ENCODE measurements around the gene VENTX.

The VENTX gene

GRCh38 chr10:133198206-133198605 lies 39.4 kb upstream of the VENTX start:
- Mint-ChIP-seq H3K4me3 (no peak overlapping the region), H3K9me3 (no peaks in the 10 kb centered on the region), H3K27me3 (peaks cover 0 to 15% of the 10 kb centered on the region in 2 donors), H3K4me1 (ENCODE audit: low read depth in 2 of 2) (no peaks in the 10 kb centered on the region), H3K27ac (no peak overlapping the region), H3K36me3 (ENCODE audit: insufficient read depth) (no peaks in the 10 kb centered on the region)
- ATAC-seq (replicated peaks) = no peak
- DNase-seq = no peak

GRCh38 chr10:133198621-133199487 lies 38.8 kb upstream of the VENTX start:
- Mint-ChIP-seq H3K4me1 (ENCODE audit: low read depth in 2 of 2) (no peaks in the 10 kb centered on the region), H3K36me3 (ENCODE audit: insufficient read depth) (no peaks in the 10 kb centered on the region), H3K9me3 (no peaks in the 10 kb centered on the region), H3K27me3 (peaks cover 0 to 15% of the 10 kb centered on the region in 2 donors), H3K4me3 (no peak overlapping the region), H3K27ac (no peak overlapping the region)
- DNase-seq (no peak), ATAC-seq (replicated peaks) (no peak)

- DNase-seq (no peak), ATAC-seq (replicated peaks) (no peak)
- Mint-ChIP-seq H3K27me3 (peaks cover 0 to 15% of the 10 kb centered on the region in 2 donors), H3K4me3 (no peak overlapping the region), H3K36me3 (ENCODE audit: insufficient read depth) (no peaks in the 10 kb centered on the region), H3K27ac (no peak overlapping the region), H3K9me3 (no peaks in the 10 kb centered on the region), H3K4me1 (ENCODE audit: low read depth in 2 of 2) (no peaks in the 10 kb centered on the region)
Observed at GRCh38 chr10:133199488-133199885, 38.2 kb upstream of the VENTX start.

GRCh38 chr10:133199992-133200611 lies 37.6 kb upstream of the VENTX start:
- H3K4me1 Mint-ChIP-seq (ENCODE audit: low read depth in 2 of 2) = no peaks in the 10 kb centered on the region
- no peak overlapping the region for H3K4me3 Mint-ChIP-seq
- DNase-seq (no peak), ATAC-seq (replicated peaks) (no peak)
- H3K9me3 Mint-ChIP-seq = no peaks in the 10 kb centered on the region
- H3K27ac Mint-ChIP-seq = no peak overlapping the region
- H3K27me3 Mint-ChIP-seq = peaks cover 0 to 15% of the 10 kb centered on the region in 2 donors
- H3K36me3 Mint-ChIP-seq (ENCODE audit: insufficient read depth) = no peaks in the 10 kb centered on the region

- ATAC-seq (replicated peaks) = no peak
- no peaks in the 10 kb centered on the region for H3K4me1 Mint-ChIP-seq (ENCODE audit: low read depth in 2 of 2)
- no peak overlapping the region for H3K4me3 Mint-ChIP-seq
- no peaks in the 10 kb centered on the region for H3K36me3 Mint-ChIP-seq (ENCODE audit: insufficient read depth)
- H3K27ac Mint-ChIP-seq = no peak overlapping the region
- H3K27me3 Mint-ChIP-seq = peaks cover 0 to 15% of the 10 kb centered on the region in 2 donors
- DNase-seq = no peak
- no peaks in the 10 kb centered on the region for H3K9me3 Mint-ChIP-seq
Observed at GRCh38 chr10:133200621-133201031, 37.0 kb upstream of the VENTX start.

GRCh38 chr10:133201151-133201947 lies 36.3 kb upstream of the VENTX start:
- DNase-seq (no peak), ATAC-seq (replicated peaks) (no peak)
- Mint-ChIP-seq H3K4me3 (no peak overlapping the region), H3K27me3 (peaks cover 0 to 11% of the 10 kb centered on the region in 2 donors), H3K9me3 (no peaks in the 10 kb centered on the region), H3K27ac (no peak overlapping the region), H3K4me1 (ENCODE audit: low read depth in 2 of 2) (no peaks in the 10 kb centered on the region), H3K36me3 (ENCODE audit: insufficient read depth) (no peaks in the 10 kb centered on the region)

- no peaks in the 10 kb centered on the region for H3K4me1 Mint-ChIP-seq (ENCODE audit: low read depth in 2 of 2)
- DNase-seq (no peak), ATAC-seq (replicated peaks) (no peak)
- no peak overlapping the region for H3K4me3 Mint-ChIP-seq
- H3K9me3 Mint-ChIP-seq = no peaks in the 10 kb centered on the region
- no peaks in the 10 kb centered on the region for H3K36me3 Mint-ChIP-seq (ENCODE audit: insufficient read depth)
- H3K27me3 Mint-ChIP-seq = peaks cover 0 to 7% of the 10 kb centered on the region in 2 donors
- no peak overlapping the region for H3K27ac Mint-ChIP-seq
Observed at GRCh38 chr10:133201948-133202725, 35.5 kb upstream of the VENTX start.

GRCh38 chr10:133202778-133203651 lies 34.6 kb upstream of the VENTX start:
- H3K27ac Mint-ChIP-seq = no peak overlapping the region
- H3K27me3 Mint-ChIP-seq = peaks cover 0 to 7% of the 10 kb centered on the region in 2 donors
- ATAC-seq (replicated peaks) (no peak), DNase-seq (no peak)
- H3K4me3 Mint-ChIP-seq = no peak overlapping the region
- H3K36me3 Mint-ChIP-seq (ENCODE audit: insufficient read depth) = no peaks in the 10 kb centered on the region
- H3K9me3 Mint-ChIP-seq = no peaks in the 10 kb centered on the region
- no peaks in the 10 kb centered on the region for H3K4me1 Mint-ChIP-seq (ENCODE audit: low read depth in 2 of 2)

- DNase-seq (no peak), ATAC-seq (replicated peaks) (no peak)
- Mint-ChIP-seq H3K36me3 (ENCODE audit: insufficient read depth) (no peaks in the 10 kb centered on the region), H3K27me3 (peaks cover 0 to 7% of the 10 kb centered on the region in 2 donors), H3K4me1 (ENCODE audit: low read depth in 2 of 2) (no peaks in the 10 kb centered on the region), H3K27ac (no peak overlapping the region), H3K9me3 (no peaks in the 10 kb centered on the region), H3K4me3 (no peak overlapping the region)
Observed at GRCh38 chr10:133203652-133204195, 33.9 kb upstream of the VENTX start.

GRCh38 chr10:133204226-133205015 lies 33.2 kb upstream of the VENTX start:
- no peak for DNase-seq
- no peaks in the 10 kb centered on the region for H3K9me3 Mint-ChIP-seq
- no peaks in the 10 kb centered on the region for H3K36me3 Mint-ChIP-seq (ENCODE audit: insufficient read depth)
- ATAC-seq (replicated peaks) = no peak
- no peaks in the 10 kb centered on the region for H3K4me1 Mint-ChIP-seq (ENCODE audit: low read depth in 2 of 2)
- no peak overlapping the region for H3K4me3 Mint-ChIP-seq
- H3K27me3 Mint-ChIP-seq = peaks cover 0 to 7% of the 10 kb centered on the region in 2 donors
- H3K27ac Mint-ChIP-seq = no peak overlapping the region

- no peak for ATAC-seq (replicated peaks)
- Mint-ChIP-seq H3K36me3 (ENCODE audit: insufficient read depth) (no peaks in the 10 kb centered on the region), H3K9me3 (no peaks in the 10 kb centered on the region), H3K27ac (no peak overlapping the region), H3K4me3 (no peak overlapping the region), H3K27me3 (peaks cover 0 to 7% of the 10 kb centered on the region in 2 donors), H3K4me1 (ENCODE audit: low read depth in 2 of 2) (no peaks in the 10 kb centered on the region)
- no peak for DNase-seq
Observed at GRCh38 chr10:133205146-133205545, 32.5 kb upstream of the VENTX start.
